GM12878 (cell line): Measurements from ENCODE around the gene COMMD7. TPM values are rescaled to one million over a fixed set of nuclear protein-coding genes. Genes with fewer than 3 reads are reported as not detected.

Experiments used
- BCL11A ChIP-seq: IDR thresholded peaks from 2 replicates; pipeline ENCODE4 v1.6.1; 2011; ENCODE audit warnings: low read depth, low read length
- EED ChIP-seq: sonication (generic); IDR thresholded peaks from 2 replicates; pipeline ENCODE4 v1.6.1; 2016; ENCODE audit warnings: antibody characterized with exemption, low read depth
- FOXM1 ChIP-seq: IDR thresholded peaks from 2 replicates; pipeline ENCODE4 v1.6.1; 2012; ENCODE audit warnings: low read depth, mild to moderate bottlenecking, inconsistent platforms, low read length, moderate library complexity
- IKZF1 ChIP-seq: fragments of 450-650 bp; conservative IDR thresholded peaks from 2 replicates; pipeline ENCODE4 v1.6.1; 2017; ENCODE audit warnings: antibody characterized with exemption, mild to moderate bottlenecking
- IKZF2 ChIP-seq, 2 experiments: fragments of 450-650 bp; IDR thresholded peaks; 2 replicates each; pipeline ENCODE4 v1.6.1; 2017; ENCODE audit warnings: mild to moderate bottlenecking in 2 of 2, moderate library complexity in 2 of 2
- KDM1A ChIP-seq: fragments of 200-600 bp; sonication (generic); IDR thresholded peaks from 2 replicates; pipeline ENCODE4 v1.6.1; 2016; ENCODE audit warnings: borderline replicate concordance
- MEF2A ChIP-seq: IDR thresholded peaks from 2 replicates; pipeline ENCODE4 v1.6.1; 2011; ENCODE audit warnings: low read depth, mild to moderate bottlenecking, low read length, moderate library complexity; ENCODE audit not compliant: insufficient read depth
- NBN ChIP-seq: fragments of 450-650 bp; IDR thresholded peaks from 2 replicates; pipeline ENCODE4 v1.6.1; 2016
- NFXL1 ChIP-seq: fragments of 450-650 bp; IDR thresholded peaks from 2 replicates; pipeline ENCODE4 v1.6.1; 2017; ENCODE audit warnings: antibody characterized with exemption, mild to moderate bottlenecking, borderline replicate concordance
- NFYB ChIP-seq: IDR thresholded peaks from 2 replicates; pipeline ENCODE4 v1.6.1; 2011; ENCODE audit warnings: low read depth, mild to moderate bottlenecking, low read length, improper control_type of control experiment, moderate library complexity; ENCODE audit not compliant: insufficient read depth
- NR2F1 ChIP-seq: fragments of 450-650 bp; conservative IDR thresholded peaks from 2 replicates; pipeline ENCODE4 v1.6.1; 2017; ENCODE audit warnings: mild to moderate bottlenecking
- NRF1 ChIP-seq: conservative IDR thresholded peaks from 2 replicates; pipeline ENCODE4 v1.6.1; 2011; ENCODE audit warnings: mild to moderate bottlenecking, low read depth, low read length, improper control_type of control experiment
- PAX5 ChIP-seq: IDR thresholded peaks from 2 replicates; pipeline ENCODE4 v1.6.1; 2011; ENCODE audit warnings: low read depth, low read length, borderline replicate concordance
- PBX3 ChIP-seq: IDR thresholded peaks from 2 replicates; pipeline ENCODE4 v1.6.1; 2011; ENCODE audit warnings: mild to moderate bottlenecking, low read depth, low read length, moderate library complexity; ENCODE audit not compliant: insufficient replicate concordance
- POLR2AphosphoS2 ChIP-seq: IDR thresholded peaks from 2 replicates; pipeline ENCODE4 v1.6.1; 2011; ENCODE audit warnings: low read depth, mild to moderate bottlenecking, low read length, improper control_type of control experiment, moderate library complexity
- RFX5 ChIP-seq: IDR thresholded peaks from 2 replicates; pipeline ENCODE4 v1.6.1; 2011; ENCODE audit warnings: low read depth, low read length, improper control_type of control experiment
- SIN3A ChIP-seq: IDR thresholded peaks from 2 replicates; pipeline ENCODE4 v1.6.1; 2012; ENCODE audit warnings: low read depth, low read length, improper control_type of control experiment
- SPI1 ChIP-seq: IDR thresholded peaks from 2 replicates; pipeline ENCODE4 v1.6.1; 2011; ENCODE audit warnings: low read depth, mild to moderate bottlenecking, low read length, moderate library complexity, borderline replicate concordance; ENCODE audit not compliant: insufficient read depth
- SREBF1 ChIP-seq: IDR thresholded peaks from 2 replicates; pipeline ENCODE4 v1.6.1; 2012; ENCODE audit warnings: mild to moderate bottlenecking, low read length
- SREBF2 ChIP-seq: IDR thresholded peaks from 2 replicates; pipeline ENCODE4 v1.6.1; 2012; ENCODE audit warnings: mild to moderate bottlenecking, low read length
- STAT1 ChIP-seq: fragments of 450-650 bp; conservative IDR thresholded peaks from 2 replicates; pipeline ENCODE4 v1.6.1; 2014; ENCODE audit warnings: antibody characterized with exemption, mild to moderate bottlenecking
- TAF1 ChIP-seq: IDR thresholded peaks from 2 replicates; pipeline ENCODE4 v1.6.1; 2011; ENCODE audit warnings: mild to moderate bottlenecking, low read depth, low read length, borderline replicate concordance
- ZNF217 ChIP-seq: fragments of 450-650 bp; IDR thresholded peaks from 2 replicates; pipeline ENCODE4 v1.6.1; 2017; ENCODE audit warnings: antibody characterized with exemption, mild to moderate bottlenecking
- ZNF622 ChIP-seq: fragments of 450-650 bp; IDR thresholded peaks from 2 replicates; pipeline ENCODE4 v1.6.1; 2017; ENCODE audit warnings: mild to moderate bottlenecking, inconsistent platforms
- polyA plus RNA-seq, 11 experiments: library from polyadenylated mRNA; depleted of rRNA in 4 of 11; unstranded in 6 of 11; stranded (reverse) in 5 of 11; fragments of >200 nt; fragmentation: Nextera tagmentation in 4 of 11; fragmentation: Illumina TruSeq in 1 of 11; extraction: Ambion mirVana in 4 of 11; extraction: Trizol in 1 of 11; gene quantifications; 1 replicate in 1 of 11; 2 replicates in 10 of 11; pipeline versions ENCODE4 v1.2.1 to v1.2.3, GENCODE V29; 2011 to 2016; ENCODE audit warnings: inconsistent platforms in 2 of 11, missing spikeins in 2 of 11, low read depth in 1 of 11
- total RNA-seq, 4 experiments: library from RNA; depleted of rRNA in 3 of 4; stranded (reverse); fragments of >200 nt in 3 of 4; fragmentation: Illumina TruSeq in 1 of 4; extraction: Trizol in 1 of 4; gene quantifications; 2 replicates each; pipeline versions ENCODE4 v1.2.1 to v1.2.3, GENCODE V29; 2013 to 2021
- TF ChIP-seq, protein P1 (sequence below): fragments of 450-650 bp; IDR thresholded peaks from 2 replicates; pipeline ENCODE4 v1.6.1; 2018; ENCODE audit warnings: mild to moderate bottlenecking, low read depth, moderate library complexity; ENCODE audit not compliant: partially characterized antibody
- TF ChIP-seq, protein P2 (sequence below): IDR thresholded peaks from 2 replicates; pipeline ENCODE4 v1.6.1; 2012; ENCODE audit warnings: low read depth, low read length, improper control_type of control experiment
- TF ChIP-seq, protein P3 (sequence below): IDR thresholded peaks from 2 replicates; pipeline ENCODE4 v1.6.1; 2012; ENCODE audit warnings: low read depth, low read length, improper control_type of control experiment

COMMD7 gene
- total and polyA plus RNA-seq, 10 of the 15 experiments (the other 5 are each of a cell fraction or from before 2014, with no cell fraction given) = 9.1 to 61.0 (median 27.7) TPM

DNA sequence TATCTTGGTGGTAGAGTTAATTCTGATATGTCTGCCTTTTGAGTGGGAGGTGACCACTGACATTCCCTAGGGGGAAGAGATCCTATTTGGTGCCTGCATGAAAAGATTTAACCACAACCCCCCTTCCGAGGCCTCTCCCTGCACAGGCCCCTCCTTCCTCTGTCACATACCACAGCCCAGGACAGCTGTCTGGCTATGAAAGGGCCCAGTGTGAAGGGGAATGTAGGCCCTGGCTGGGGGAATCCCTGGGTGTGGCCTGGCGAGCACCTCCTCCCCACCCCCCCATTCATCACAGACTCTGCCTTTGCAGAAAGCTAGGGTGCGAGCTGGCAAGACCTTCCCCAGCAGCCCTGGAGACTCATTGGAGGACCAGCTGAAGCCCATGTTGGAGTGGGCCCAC, 49.0 kb upstream of the COMMD7 start (continued):
- TF ChIP-seq BCL11A = 0 out of 2 replicates have a peak, but pooled peaks have one; percentile 46
- TF ChIP-seq NFYB = no peak
- no peak for TF ChIP-seq KDM1A
- TF ChIP-seq SPI1 = no peak
- TF ChIP-seq, protein P1, sequence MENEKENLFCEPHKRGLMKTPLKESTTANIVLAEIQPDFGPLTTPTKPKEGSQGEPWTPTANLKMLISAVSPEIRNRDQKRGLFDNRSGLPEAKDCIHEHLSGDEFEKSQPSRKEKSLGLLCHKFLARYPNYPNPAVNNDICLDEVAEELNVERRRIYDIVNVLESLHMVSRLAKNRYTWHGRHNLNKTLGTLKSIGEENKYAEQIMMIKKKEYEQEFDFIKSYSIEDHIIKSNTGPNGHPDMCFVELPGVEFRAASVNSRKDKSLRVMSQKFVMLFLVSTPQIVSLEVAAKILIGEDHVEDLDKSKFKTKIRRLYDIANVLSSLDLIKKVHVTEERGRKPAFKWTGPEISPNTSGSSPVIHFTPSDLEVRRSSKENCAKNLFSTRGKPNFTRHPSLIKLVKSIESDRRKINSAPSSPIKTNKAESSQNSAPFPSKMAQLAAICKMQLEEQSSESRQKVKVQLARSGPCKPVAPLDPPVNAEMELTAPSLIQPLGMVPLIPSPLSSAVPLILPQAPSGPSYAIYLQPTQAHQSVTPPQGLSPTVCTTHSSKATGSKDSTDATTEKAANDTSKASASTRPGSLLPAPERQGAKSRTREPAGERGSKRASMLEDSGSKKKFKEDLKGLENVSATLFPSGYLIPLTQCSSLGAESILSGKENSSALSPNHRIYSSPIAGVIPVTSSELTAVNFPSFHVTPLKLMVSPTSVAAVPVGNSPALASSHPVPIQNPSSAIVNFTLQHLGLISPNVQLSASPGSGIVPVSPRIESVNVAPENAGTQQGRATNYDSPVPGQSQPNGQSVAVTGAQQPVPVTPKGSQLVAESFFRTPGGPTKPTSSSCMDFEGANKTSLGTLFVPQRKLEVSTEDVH = no peak
- peak; percentile 69; the same call in 1 of the 2 replicates for TF ChIP-seq PAX5
- no peak for TF ChIP-seq STAT1
- TF ChIP-seq, protein P2, sequence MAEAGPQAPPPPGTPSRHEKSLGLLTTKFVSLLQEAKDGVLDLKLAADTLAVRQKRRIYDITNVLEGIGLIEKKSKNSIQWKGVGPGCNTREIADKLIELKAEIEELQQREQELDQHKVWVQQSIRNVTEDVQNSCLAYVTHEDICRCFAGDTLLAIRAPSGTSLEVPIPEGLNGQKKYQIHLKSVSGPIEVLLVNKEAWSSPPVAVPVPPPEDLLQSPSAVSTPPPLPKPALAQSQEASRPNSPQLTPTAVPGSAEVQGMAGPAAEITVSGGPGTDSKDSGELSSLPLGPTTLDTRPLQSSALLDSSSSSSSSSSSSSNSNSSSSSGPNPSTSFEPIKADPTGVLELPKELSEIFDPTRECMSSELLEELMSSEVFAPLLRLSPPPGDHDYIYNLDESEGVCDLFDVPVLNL = no peak
- TF ChIP-seq TAF1 = no peak
- no peak for TF ChIP-seq NRF1
- TF ChIP-seq POLR2AphosphoS2 = no peak
- no peak for TF ChIP-seq ZNF217
- no peak for TF ChIP-seq SIN3A
- no peak for TF ChIP-seq ZNF622
- no peak for TF ChIP-seq RFX5
- no peak for TF ChIP-seq PBX3
- TF ChIP-seq SREBF2 = no peak
- TF ChIP-seq, protein P3, sequence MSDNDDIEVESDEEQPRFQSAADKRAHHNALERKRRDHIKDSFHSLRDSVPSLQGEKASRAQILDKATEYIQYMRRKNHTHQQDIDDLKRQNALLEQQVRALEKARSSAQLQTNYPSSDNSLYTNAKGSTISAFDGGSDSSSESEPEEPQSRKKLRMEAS = no peak
- TF ChIP-seq MEF2A = peak; percentile 54; the same call in 1 of the 2 replicates
- TF ChIP-seq NBN = peak; percentile 84
- no peak for TF ChIP-seq NFXL1
- TF ChIP-seq NR2F1 = 0 out of 2 replicates have a peak, but pooled peaks have one; percentile 35
- TF ChIP-seq EED = peak; percentile 83
- TF ChIP-seq SREBF1 = no peak
- TF ChIP-seq FOXM1 = no peak; the same call in 1 of the 2 replicates
- peak; percentile 79 for TF ChIP-seq IKZF2 (IDR thresholded peaks at IDR 0.05)
- TF ChIP-seq IKZF1 = peak; percentile 86
